Thoracic aorta (tissue), 2 donors: ENCODE results near the gene MLH3. TPM values are rescaled to one million over a fixed set of nuclear protein-coding genes. Genes with fewer than 3 reads are reported as not detected.

Experiments
- ATAC-seq: fragments of 150-250 bp; one replicate; pipeline ENCODE4 v1.8.0; 2017; ENCODE audit warnings: low read depth; ENCODE audit not compliant: insufficient number of reproducible peaks, low FRiP score
- DNase-seq: peaks from one replicate; pipeline ENCODE4 v3.0.0-alpha.2; 2020; ENCODE audit warnings: low spot score
- H3K27ac ChIP-seq, 2 donors: fragments of 200-600 bp; sonication (generic); 1 replicate in 1 of 2; 2 replicates in 1 of 2; pipeline ENCODE4 v1.5.1; 2016; ENCODE audit warnings: mild to moderate bottlenecking in 2 of 2, moderate library complexity in 2 of 2
- H3K27me3 ChIP-seq: fragments of 200-600 bp; sonication (generic); replicated peaks from 2 replicates; pipeline ENCODE4 v1.6.0; 2016; ENCODE audit warnings: mild to moderate bottlenecking; ENCODE audit not compliant: insufficient read depth
- H3K36me3 ChIP-seq: fragments of 200-600 bp; sonication (generic); one replicate; pipeline ENCODE4 v1.5.1; 2016
- H3K4me1 ChIP-seq, 2 donors: fragments of 200-600 bp; sonication (generic); 1 replicate in 1 of 2; 2 replicates in 1 of 2; pipeline versions ENCODE4 v1.5.1 to v1.6.0; 2016; ENCODE audit warnings: low read depth in 2 of 2, mild to moderate bottlenecking in 1 of 2; ENCODE audit not compliant: control insufficient read depth in 1 of 2
- H3K4me3 ChIP-seq: fragments of 200-600 bp; sonication (generic); 2 replicates; pipeline ENCODE4 v1.5.1; 2016; ENCODE audit warnings: mild to moderate bottlenecking
- H3K9me3 ChIP-seq: fragments of 200-600 bp; sonication (generic); 2 replicates; pipeline ENCODE4 v1.5.1; 2016
- total RNA-seq, 2 donors: library from RNA; depleted of rRNA; stranded (reverse); fragments of >200 nt; gene quantifications; one replicate each; pipeline versions ENCODE4 v1.1.0 to v1.2.3, GENCODE V29; 2016
- TF ChIP-seq, protein P1 (sequence below): fragments of 200-600 bp; sonication (generic); IDR thresholded peaks from one replicate; pipeline ENCODE4 v1.5.1; 2019; ENCODE audit warnings: antibody characterized with exemption

The MLH3 gene
- total RNA-seq, 2 donors from 2014 or later = 17.9 to 30.2 TPM

DNA sequence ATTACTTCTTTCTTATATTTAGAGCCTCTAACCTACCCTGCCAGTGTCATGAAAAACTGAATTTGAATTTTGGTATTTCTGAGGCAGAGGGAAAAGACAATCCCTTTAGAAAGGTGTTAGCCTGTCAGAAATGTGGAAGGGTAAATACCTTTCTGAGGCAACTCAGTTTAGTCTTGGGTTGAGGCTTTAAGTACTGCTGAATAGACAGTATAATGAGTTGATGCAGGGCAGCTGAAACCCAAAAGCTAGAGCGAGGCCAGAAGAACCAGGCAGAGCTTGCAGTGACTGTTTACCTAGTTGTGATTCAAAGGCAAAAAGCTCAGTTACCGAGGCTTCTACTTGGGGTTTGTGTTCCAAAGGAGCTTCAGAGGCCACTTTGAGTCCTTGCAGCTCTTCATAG, 36.9 kb upstream of the MLH3 start:
- Histone ChIP-seq H3K9me3 (no peaks in the 10 kb centered on the region), H3K36me3 (peaks cover 42% of the 10 kb centered on the region), H3K27me3 (no peaks in the 10 kb centered on the region), H3K4me1 (no peaks in the 10 kb centered on the region), H3K27ac (no peak overlapping the region), H3K4me3 (no peak overlapping the region)
- DNase-seq (no peak), ATAC-seq (no peak)
- TF ChIP-seq, protein P1, sequence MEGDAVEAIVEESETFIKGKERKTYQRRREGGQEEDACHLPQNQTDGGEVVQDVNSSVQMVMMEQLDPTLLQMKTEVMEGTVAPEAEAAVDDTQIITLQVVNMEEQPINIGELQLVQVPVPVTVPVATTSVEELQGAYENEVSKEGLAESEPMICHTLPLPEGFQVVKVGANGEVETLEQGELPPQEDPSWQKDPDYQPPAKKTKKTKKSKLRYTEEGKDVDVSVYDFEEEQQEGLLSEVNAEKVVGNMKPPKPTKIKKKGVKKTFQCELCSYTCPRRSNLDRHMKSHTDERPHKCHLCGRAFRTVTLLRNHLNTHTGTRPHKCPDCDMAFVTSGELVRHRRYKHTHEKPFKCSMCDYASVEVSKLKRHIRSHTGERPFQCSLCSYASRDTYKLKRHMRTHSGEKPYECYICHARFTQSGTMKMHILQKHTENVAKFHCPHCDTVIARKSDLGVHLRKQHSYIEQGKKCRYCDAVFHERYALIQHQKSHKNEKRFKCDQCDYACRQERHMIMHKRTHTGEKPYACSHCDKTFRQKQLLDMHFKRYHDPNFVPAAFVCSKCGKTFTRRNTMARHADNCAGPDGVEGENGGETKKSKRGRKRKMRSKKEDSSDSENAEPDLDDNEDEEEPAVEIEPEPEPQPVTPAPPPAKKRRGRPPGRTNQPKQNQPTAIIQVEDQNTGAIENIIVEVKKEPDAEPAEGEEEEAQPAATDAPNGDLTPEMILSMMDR = no peak

DNA sequence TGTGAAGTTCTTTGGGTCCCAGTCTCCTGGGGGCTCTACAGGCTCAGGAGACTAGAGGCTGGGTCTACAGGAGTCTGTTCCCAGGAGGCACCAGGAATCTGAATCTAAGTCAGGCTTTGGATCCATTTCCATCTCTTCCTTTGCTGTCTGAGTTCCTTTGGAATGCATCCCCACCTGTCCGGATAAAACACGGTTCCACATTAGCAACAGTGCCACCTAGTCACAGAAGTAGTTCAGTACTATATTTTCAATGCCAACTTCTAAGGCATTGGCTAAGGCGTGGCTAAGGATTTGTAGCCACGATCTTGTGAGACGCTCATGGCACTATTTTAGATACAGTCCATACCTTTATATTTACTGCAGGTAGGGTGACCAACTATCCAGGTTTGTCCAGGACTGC, 33.2 kb upstream of the MLH3 start:
- peaks cover 42% of the 10 kb centered on the region for H3K36me3 ChIP-seq
- no peak for ATAC-seq

DNA sequence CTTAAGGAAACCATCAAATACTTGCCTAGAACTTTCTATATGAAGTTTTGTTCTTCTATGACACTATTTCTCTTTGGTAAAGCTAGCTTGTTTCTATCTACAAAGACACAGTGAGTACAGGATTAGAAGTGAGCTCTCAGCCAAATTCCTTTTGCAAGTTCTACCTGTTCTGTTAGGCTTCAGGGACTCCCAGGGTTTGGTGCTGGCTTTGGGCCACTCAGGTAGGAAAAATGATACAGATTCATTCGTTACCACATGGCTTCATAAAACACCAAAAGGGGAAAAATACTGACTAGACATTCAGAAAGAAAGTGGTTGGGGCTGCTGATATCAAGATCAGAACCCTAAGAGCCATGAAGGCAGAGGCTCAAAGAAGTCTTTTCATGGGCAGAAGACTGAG, 32.0 kb upstream of the MLH3 start:
- Histone ChIP-seq H3K36me3 (peaks cover 42% of the 10 kb centered on the region), H3K27me3 (no peaks in the 10 kb centered on the region), H3K9me3 (no peaks in the 10 kb centered on the region), H3K27ac (no peak overlapping the region), H3K4me3 (no peak overlapping the region), H3K4me1 (peaks cover 0 to 11% of the 10 kb centered on the region in 2 donors)
- ATAC-seq (no peak), DNase-seq (no peak)
- TF ChIP-seq, protein P1 = no peak

More for the DNA sequence above, 33.2 kb upstream of the MLH3 start:
- Histone ChIP-seq H3K27ac (no peak overlapping the region), H3K4me1 (peaks cover 0 to 11% of the 10 kb centered on the region in 2 donors), H3K9me3 (no peaks in the 10 kb centered on the region), H3K4me3 (no peak overlapping the region), H3K27me3 (no peaks in the 10 kb centered on the region)
- TF ChIP-seq, protein P1 = no peak
- no peak for DNase-seq

DNA sequence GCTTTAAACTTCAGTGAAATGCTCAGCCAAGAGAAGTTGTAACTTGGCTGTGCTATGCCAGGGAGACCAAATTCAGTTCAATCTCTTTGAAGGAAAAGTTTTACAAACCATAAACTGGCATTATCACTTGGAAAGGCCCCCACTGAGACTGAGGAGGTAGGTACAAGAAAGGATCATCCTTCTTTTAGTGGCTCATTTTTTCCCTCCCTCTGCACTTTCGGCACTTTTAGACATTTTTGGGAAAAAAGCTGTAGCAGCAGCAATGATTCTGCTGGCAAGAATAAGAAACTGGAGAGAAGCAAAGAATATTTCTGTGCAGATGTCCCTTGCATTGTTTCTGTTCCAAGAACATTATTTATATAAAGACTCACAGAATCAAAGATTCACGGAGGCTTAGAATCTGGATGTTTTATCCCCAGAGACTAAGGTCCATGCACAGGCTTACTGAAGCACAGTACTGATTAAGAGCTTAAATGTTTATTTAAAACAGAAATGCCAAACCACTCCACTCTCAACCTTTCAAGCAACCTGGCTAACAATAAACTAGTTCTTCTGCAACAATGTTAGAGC, 30.5 kb upstream of the MLH3 start:
- Histone ChIP-seq H3K4me3 (no peak overlapping the region), H3K4me1 (peaks cover 0 to 11% of the 10 kb centered on the region in 2 donors), H3K27me3 (no peaks in the 10 kb centered on the region), H3K36me3 (peaks cover 26% of the 10 kb centered on the region), H3K9me3 (no peaks in the 10 kb centered on the region), H3K27ac (peak overlapping the region in 1 of 2 donors; percentile 39)
- DNase-seq (no peak), ATAC-seq (no peak)
- TF ChIP-seq, protein P1 = no peak

DNA sequence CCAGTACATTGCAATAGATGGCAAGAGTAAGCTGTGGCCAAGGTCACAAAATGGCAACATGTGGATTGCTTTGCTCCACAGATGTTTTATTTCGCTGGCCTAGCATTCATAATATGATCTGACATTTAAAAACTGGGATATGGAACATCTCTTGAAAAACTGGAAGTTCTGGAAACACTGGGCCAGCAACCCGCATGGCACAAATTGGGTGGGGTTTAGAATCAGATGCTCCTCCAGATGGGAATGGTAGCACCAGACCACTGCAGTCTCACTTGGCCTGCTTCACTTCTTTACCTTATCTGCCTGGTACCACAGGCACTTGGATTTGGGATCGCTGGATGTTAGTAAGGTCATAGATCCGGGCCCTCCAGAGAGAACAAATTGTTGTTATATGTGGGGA, 28.3 kb upstream of the MLH3 start:
- no peak for ATAC-seq
- H3K27ac ChIP-seq = no peak overlapping the region
- H3K9me3 ChIP-seq = no peaks in the 10 kb centered on the region
- peaks cover 9% of the 10 kb centered on the region for H3K36me3 ChIP-seq
- peaks cover 0 to 11% of the 10 kb centered on the region in 2 donors for H3K4me1 ChIP-seq
- no peak for DNase-seq
- no peak overlapping the region for H3K4me3 ChIP-seq
- H3K27me3 ChIP-seq = no peaks in the 10 kb centered on the region
- TF ChIP-seq, protein P1 = no peak
